Measurements from ENCODE around the gene BIRC3.
"Not testable (repeated sequence)": the region's sequence is repeated elsewhere in the genome, so short reads cannot be mapped to it uniquely, and the experiment has no call there.

- TF ChIP-seq CTCF, POLR2A (IDR thresholded peaks at IDR 0.05): not testable (repeated sequence)
Measured at GRCh38 chr11:102341311-102341710, 24.0 kb downstream of the BIRC3 start.
